Nephron (organoid): Measurements from ENCODE around the gene LRP8.

Source experiments
- H3K27ac Mint-ChIP-seq, 3 experiments: 2 replicates each; pipeline ENCODE4 v1.8.0; 2020; ENCODE audit warnings: mixed read lengths in 3 of 3, mild to moderate bottlenecking in 2 of 3, moderate library complexity in 1 of 3
- H3K27me3 Mint-ChIP-seq: 2 replicates; pipeline ENCODE4 v1.8.0; 2021; ENCODE audit warnings: low read depth, mild to moderate bottlenecking, moderate library complexity, mixed read lengths
- H3K36me3 Mint-ChIP-seq: 2 replicates; pipeline ENCODE4 v1.8.0; 2020; ENCODE audit warnings: low read depth, mixed read lengths
- H3K4me1 Mint-ChIP-seq: 2 replicates; pipeline ENCODE4 v1.8.0; 2020; ENCODE audit warnings: mixed read lengths
- H3K4me3 Mint-ChIP-seq, 3 experiments: 2 replicates each; pipeline ENCODE4 v1.8.0; 2020; ENCODE audit warnings: mild to moderate bottlenecking in 3 of 3, mixed read lengths in 3 of 3, moderate library complexity in 2 of 3
- H3K9me3 Mint-ChIP-seq: 2 replicates; pipeline ENCODE4 v1.8.0; 2020; ENCODE audit warnings: mixed read lengths
- TF ChIP-seq, protein P1 (sequence below), 3 experiments: fragments of 200-600 bp; sonication (generic); IDR thresholded peaks; one replicate each; pipeline ENCODE4 v1.5.0; 2021; ENCODE audit warnings: antibody characterized with exemption in 3 of 3; ENCODE audit not compliant: unreplicated experiment in 3 of 3

Gene LRP8

GRCh38 chr1:53328009-53328461, at the start of gene LRP8:
Gene LRP8 (minus strand): TSS chr1:53328070. CDS start chr1:53327912, 158 bp downstream.
- TF ChIP-seq, protein P1, sequence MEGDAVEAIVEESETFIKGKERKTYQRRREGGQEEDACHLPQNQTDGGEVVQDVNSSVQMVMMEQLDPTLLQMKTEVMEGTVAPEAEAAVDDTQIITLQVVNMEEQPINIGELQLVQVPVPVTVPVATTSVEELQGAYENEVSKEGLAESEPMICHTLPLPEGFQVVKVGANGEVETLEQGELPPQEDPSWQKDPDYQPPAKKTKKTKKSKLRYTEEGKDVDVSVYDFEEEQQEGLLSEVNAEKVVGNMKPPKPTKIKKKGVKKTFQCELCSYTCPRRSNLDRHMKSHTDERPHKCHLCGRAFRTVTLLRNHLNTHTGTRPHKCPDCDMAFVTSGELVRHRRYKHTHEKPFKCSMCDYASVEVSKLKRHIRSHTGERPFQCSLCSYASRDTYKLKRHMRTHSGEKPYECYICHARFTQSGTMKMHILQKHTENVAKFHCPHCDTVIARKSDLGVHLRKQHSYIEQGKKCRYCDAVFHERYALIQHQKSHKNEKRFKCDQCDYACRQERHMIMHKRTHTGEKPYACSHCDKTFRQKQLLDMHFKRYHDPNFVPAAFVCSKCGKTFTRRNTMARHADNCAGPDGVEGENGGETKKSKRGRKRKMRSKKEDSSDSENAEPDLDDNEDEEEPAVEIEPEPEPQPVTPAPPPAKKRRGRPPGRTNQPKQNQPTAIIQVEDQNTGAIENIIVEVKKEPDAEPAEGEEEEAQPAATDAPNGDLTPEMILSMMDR (IDR thresholded peaks at IDR 0.05; ENCODE audit: unreplicated experiment in 3 of 3), result no peak
- Mint-ChIP-seq H3K4me3 (peak within 1 kb of the TSS; percentile 91 to 95 (median 93)), H3K27me3 (peaks cover 60% of the 10 kb centered on the region), H3K27ac (peak within 1 kb of the TSS in 1 of 3 experiments; percentile 37), H3K4me1 (peaks cover 31% of the 10 kb centered on the region), H3K36me3 (no peaks in the 10 kb centered on the region), H3K9me3 (no peaks in the 10 kb centered on the region)

GRCh38 chr1:53377438-53377841, 49.6 kb upstream of the LRP8 start:
- TF ChIP-seq, protein P1 (IDR thresholded peaks at IDR 0.05; ENCODE audit: unreplicated experiment in 3 of 3), result no peak
- Mint-ChIP-seq H3K36me3 (no peaks in the 10 kb centered on the region), H3K4me3 (no peak overlapping the region), H3K9me3 (no peaks in the 10 kb centered on the region), H3K4me1 (peaks cover 23% of the 10 kb centered on the region), H3K27me3 (peaks cover 54% of the 10 kb centered on the region), H3K27ac (no peak overlapping the region)

GRCh38 chr1:53376742-53377437, 49.0 kb upstream of the LRP8 start:
- H3K9me3 Mint-ChIP-seq, result no peaks in the 10 kb centered on the region
- peaks cover 23% of the 10 kb centered on the region for H3K4me1 Mint-ChIP-seq
- peak overlapping the region in 1 of 3 experiments; percentile 62 for H3K27ac Mint-ChIP-seq
- peaks cover 49% of the 10 kb centered on the region for H3K27me3 Mint-ChIP-seq
- no peak overlapping the region for H3K4me3 Mint-ChIP-seq
- TF ChIP-seq, protein P1 (IDR thresholded peaks at IDR 0.05; ENCODE audit: unreplicated experiment in 3 of 3), result no peak
- no peaks in the 10 kb centered on the region for H3K36me3 Mint-ChIP-seq

GRCh38 chr1:53376041-53376461, 48.2 kb upstream of the LRP8 start:
- Mint-ChIP-seq H3K27ac (peak overlapping the region; percentile 50 to 72 (median 72)), H3K9me3 (no peaks in the 10 kb centered on the region), H3K4me3 (no peak overlapping the region), H3K27me3 (peaks cover 41% of the 10 kb centered on the region), H3K4me1 (peaks cover 23% of the 10 kb centered on the region), H3K36me3 (no peaks in the 10 kb centered on the region)
- TF ChIP-seq, protein P1 (IDR thresholded peaks at IDR 0.05; ENCODE audit: unreplicated experiment in 3 of 3), result no peak

- TF ChIP-seq, protein P1 (IDR thresholded peaks at IDR 0.05; ENCODE audit: unreplicated experiment in 3 of 3), result no peak
- H3K27me3 Mint-ChIP-seq, result peaks cover 37% of the 10 kb centered on the region
- H3K27ac Mint-ChIP-seq, result peak overlapping the region; percentile 50 to 72 (median 72)
- peak overlapping the region; percentile 0 to 33 (median 4) for H3K4me3 Mint-ChIP-seq
- H3K9me3 Mint-ChIP-seq, result no peaks in the 10 kb centered on the region
- H3K36me3 Mint-ChIP-seq, result no peaks in the 10 kb centered on the region
- H3K4me1 Mint-ChIP-seq, result peaks cover 23% of the 10 kb centered on the region
Measured at GRCh38 chr1:53375440-53375839, 47.6 kb upstream of the LRP8 start.

GRCh38 chr1:53373246-53373645, 45.4 kb upstream of the LRP8 start:
- no peak overlapping the region for H3K4me3 Mint-ChIP-seq
- H3K27ac Mint-ChIP-seq, result no peak overlapping the region
- no peaks in the 10 kb centered on the region for H3K9me3 Mint-ChIP-seq
- TF ChIP-seq, protein P1 (IDR thresholded peaks at IDR 0.05; ENCODE audit: unreplicated experiment in 3 of 3), result no peak
- H3K4me1 Mint-ChIP-seq, result peaks cover 12% of the 10 kb centered on the region
- H3K36me3 Mint-ChIP-seq, result no peaks in the 10 kb centered on the region
- H3K27me3 Mint-ChIP-seq, result peaks cover 26% of the 10 kb centered on the region
